Naive B cell (primary cell): Measurements from ENCODE around the gene TVP23C. TPM values are rescaled to one million over a fixed set of nuclear protein-coding genes. Genes with fewer than 3 reads are reported as not detected.
A peak's percentile ranks its signal among the peaks of the same experiment; 100 is the strongest.
"Not testable (repeated sequence)": the region's sequence is repeated elsewhere in the genome, so short reads cannot be mapped to it uniquely, and the experiment has no call there.

Source experiments
- ATAC-seq, 2 donors: fragments of 150-1000 bp; cut with Tn5 transposase; 2 replicates each; pipeline ENCODE4 v1.10.0; 2021; ENCODE audit warnings: low read depth in 2 of 2, mild to moderate bottlenecking in 2 of 2, moderate library complexity in 2 of 2
- DNase-seq: peaks from one replicate; pipeline ENCODE4 v3.0.0; 2022
- H3K27ac Mint-ChIP-seq, 6 donors: one replicate each; pipeline ENCODE4 v1.8.0; 2020 to 2022; ENCODE audit warnings: mild to moderate bottlenecking in 6 of 6, mixed read lengths in 6 of 6, moderate library complexity in 5 of 6, inconsistent platforms in 2 of 6
- H3K27me3 Mint-ChIP-seq, 3 donors: one replicate each; pipeline ENCODE4 v1.8.0; 2021 to 2022; ENCODE audit warnings: mixed read lengths in 3 of 3, mild to moderate bottlenecking in 1 of 3
- H3K36me3 Mint-ChIP-seq, 2 donors: one replicate each; pipeline ENCODE4 v1.8.0; 2020 to 2022; ENCODE audit warnings: mixed read lengths in 2 of 2, inconsistent platforms in 1 of 2, mild to moderate bottlenecking in 1 of 2
- H3K4me1 Mint-ChIP-seq, 3 donors: one replicate each; pipeline ENCODE4 v1.8.0; 2020 to 2022; ENCODE audit warnings: mixed read lengths in 3 of 3, inconsistent platforms in 1 of 3, mild to moderate bottlenecking in 1 of 3, moderate library complexity in 1 of 3
- H3K4me3 Mint-ChIP-seq, 8 donors: one replicate each; pipeline ENCODE4 v1.8.0; 2020 to 2022; ENCODE audit warnings: mild to moderate bottlenecking in 8 of 8, mixed read lengths in 8 of 8, moderate library complexity in 8 of 8, inconsistent platforms in 2 of 8
- H3K9me3 Mint-ChIP-seq, 7 donors: one replicate each; pipeline ENCODE4 v1.8.0; 2020 to 2022; ENCODE audit warnings: mixed read lengths in 7 of 7, mild to moderate bottlenecking in 5 of 7, inconsistent platforms in 2 of 7, moderate library complexity in 1 of 7
- polyA plus RNA-seq, 6 donors: library from polyadenylated mRNA; unstranded; fragments of 300-500 nt; fragmentation: Illumina TruSeq; gene quantifications; one replicate each; pipeline ENCODE4 v1.2.3, GENCODE V29; 2021; ENCODE audit warnings: low read depth in 6 of 6

Gene TVP23C
- polyA plus RNA-seq, result 1 to 10 TPM; 3.3 to 6.2 (median 5.3) TPM

GRCh38 chr17:15563375-15563857, at the start of gene TVP23C:
Gene TVP23C, minus strand, starts transcription at chr17:15563483. Its CDS starts 35 bp downstream, at chr17:15563448.
- not testable (repeated sequence) for H3K9me3 Mint-ChIP-seq, H3K4me1 Mint-ChIP-seq, H3K27me3 Mint-ChIP-seq, H3K36me3 Mint-ChIP-seq
- ATAC-seq (peak; percentile 80 to 82), DNase-seq (peak; percentile 67)
- H3K4me3 Mint-ChIP-seq, result peak within 1 kb of the TSS; percentile 91 to 99 (median 94)
- H3K27ac Mint-ChIP-seq, result peak within 1 kb of the TSS in 4 of 6 donors; percentile 32 to 83 (median 59)

- H3K4me3 Mint-ChIP-seq, H3K36me3 Mint-ChIP-seq, H3K9me3 Mint-ChIP-seq, H3K27ac Mint-ChIP-seq, DNase-seq, ATAC-seq: not testable (repeated sequence)
- Mint-ChIP-seq H3K4me1 (peaks cover 8 to 21% (median 21%) of the 10 kb centered on the region in 3 donors), H3K27me3 (peaks cover 27 to 67% (median 34%) of the 10 kb centered on the region in 3 donors)
These were observed 29.7 kb upstream of the TVP23C start for GRCh38 chr17:15592960-15593359.

GRCh38 chr17:15591986-15592385, 28.7 kb upstream of the TVP23C start:
- peak in 1 of 2 donors; percentile 20 for ATAC-seq
- DNase-seq, H3K9me3 Mint-ChIP-seq, H3K36me3 Mint-ChIP-seq, H3K27ac Mint-ChIP-seq: not testable (repeated sequence)
- peaks cover 8 to 21% (median 21%) of the 10 kb centered on the region in 3 donors for H3K4me1 Mint-ChIP-seq
- peak overlapping the region in 1 of 8 donors; percentile 10 for H3K4me3 Mint-ChIP-seq
- peaks cover 34 to 73% (median 40%) of the 10 kb centered on the region in 3 donors for H3K27me3 Mint-ChIP-seq

- H3K36me3 Mint-ChIP-seq, ATAC-seq, DNase-seq, H3K27ac Mint-ChIP-seq, H3K9me3 Mint-ChIP-seq, H3K4me3 Mint-ChIP-seq: not testable (repeated sequence)
- Mint-ChIP-seq H3K27me3 (peaks cover 45 to 75% (median 47%) of the 10 kb centered on the region in 3 donors), H3K4me1 (peaks cover 8 to 21% (median 21%) of the 10 kb centered on the region in 3 donors)
These were observed 27.6 kb upstream of the TVP23C start for GRCh38 chr17:15590844-15591243.

- H3K27me3 Mint-ChIP-seq, result peaks cover 43 to 69% (median 45%) of the 10 kb centered on the region in 3 donors
- ATAC-seq, result peak; percentile 42 to 55
- H3K9me3 Mint-ChIP-seq, DNase-seq, H3K36me3 Mint-ChIP-seq: not testable (repeated sequence)
- H3K4me3 Mint-ChIP-seq, result peak overlapping the region in 2 of 8 donors; percentile 42 to 61
- H3K27ac Mint-ChIP-seq, result peak overlapping the region in 1 of 6 donors; percentile 24
- H3K4me1 Mint-ChIP-seq, result peaks cover 8 to 21% (median 21%) of the 10 kb centered on the region in 3 donors
These were observed 26.6 kb upstream of the TVP23C start for GRCh38 chr17:15589544-15590536.

- H3K27me3 Mint-ChIP-seq, result peaks cover 39 to 62% (median 45%) of the 10 kb centered on the region in 3 donors
- not testable (repeated sequence) for H3K9me3 Mint-ChIP-seq, H3K27ac Mint-ChIP-seq, H3K36me3 Mint-ChIP-seq, DNase-seq, H3K4me3 Mint-ChIP-seq
- ATAC-seq, result peak in 1 of 2 donors; percentile 67
- peaks cover 8 to 21% (median 21%) of the 10 kb centered on the region in 3 donors for H3K4me1 Mint-ChIP-seq
These were observed 24.7 kb upstream of the TVP23C start for GRCh38 chr17:15588017-15588416.

- H3K9me3 Mint-ChIP-seq, H3K27ac Mint-ChIP-seq, H3K36me3 Mint-ChIP-seq, H3K4me3 Mint-ChIP-seq, ATAC-seq, DNase-seq, H3K4me1 Mint-ChIP-seq: not testable (repeated sequence)
- peaks cover 29 to 40% (median 36%) of the 10 kb centered on the region in 3 donors for H3K27me3 Mint-ChIP-seq
These were observed 20.0 kb upstream of the TVP23C start for GRCh38 chr17:15583313-15583712.

GRCh38 chr17:15581462-15581861, 18.2 kb upstream of the TVP23C start:
- not testable (repeated sequence) for ATAC-seq

GRCh38 chr17:15576848-15577247, 13.6 kb upstream of the TVP23C start:
- H3K36me3 Mint-ChIP-seq, DNase-seq, H3K4me1 Mint-ChIP-seq, ATAC-seq, H3K9me3 Mint-ChIP-seq, H3K4me3 Mint-ChIP-seq, H3K27ac Mint-ChIP-seq: not testable (repeated sequence)
- H3K27me3 Mint-ChIP-seq, result peaks cover 22 to 38% (median 36%) of the 10 kb centered on the region in 3 donors

More at GRCh38 chr17:15581462-15581861, 18.2 kb upstream of the TVP23C start:
- H3K36me3 Mint-ChIP-seq, H3K4me3 Mint-ChIP-seq, H3K9me3 Mint-ChIP-seq, H3K27ac Mint-ChIP-seq, DNase-seq, H3K4me1 Mint-ChIP-seq: not testable (repeated sequence)
- peaks cover 15 to 33% (median 29%) of the 10 kb centered on the region in 3 donors for H3K27me3 Mint-ChIP-seq

GRCh38 chr17:15574660-15575059, 11.4 kb upstream of the TVP23C start:
- peaks cover 22 to 44% (median 41%) of the 10 kb centered on the region in 3 donors for H3K27me3 Mint-ChIP-seq
- H3K27ac Mint-ChIP-seq, H3K36me3 Mint-ChIP-seq, H3K4me3 Mint-ChIP-seq, H3K9me3 Mint-ChIP-seq, ATAC-seq, DNase-seq, H3K4me1 Mint-ChIP-seq: not testable (repeated sequence)

GRCh38 chr17:15573870-15574269, 10.6 kb upstream of the TVP23C start:
- not testable (repeated sequence) for H3K4me3 Mint-ChIP-seq, H3K36me3 Mint-ChIP-seq, H3K4me1 Mint-ChIP-seq, ATAC-seq, H3K9me3 Mint-ChIP-seq, H3K27ac Mint-ChIP-seq, DNase-seq
- H3K27me3 Mint-ChIP-seq, result peaks cover 22 to 51% (median 47%) of the 10 kb centered on the region in 3 donors

- not testable (repeated sequence) for H3K4me1 Mint-ChIP-seq, DNase-seq, H3K27me3 Mint-ChIP-seq, H3K9me3 Mint-ChIP-seq, H3K36me3 Mint-ChIP-seq
- Mint-ChIP-seq H3K27ac (peak overlapping the region in 1 of 6 donors; percentile 83), H3K4me3 (peak overlapping the region; percentile 91 to 99 (median 94))
- peak; percentile 50 to 51 for ATAC-seq
These were observed 489 bp downstream of the TVP23C start for GRCh38 chr17:15562613-15563374.

GRCh38 chr17:15561439-15561838, 1.8 kb downstream of the TVP23C start:
- not testable (repeated sequence) for ATAC-seq, H3K27ac Mint-ChIP-seq, H3K36me3 Mint-ChIP-seq, H3K27me3 Mint-ChIP-seq, H3K9me3 Mint-ChIP-seq, DNase-seq
- H3K4me1 Mint-ChIP-seq, result peaks cover 1 to 12% (median 10%) of the 10 kb centered on the region in 3 donors
- H3K4me3 Mint-ChIP-seq, result peak overlapping the region in 2 of 8 donors; percentile 16 to 65
